ENCODE measurements around the gene PHKB.

PHKB gene

GRCh38 chr16:47724115-47724785 lies 263.1 kb downstream of the PHKB start:
- no peak overlapping the region for H4K5ac ChIP-seq (ENCODE audit: low read length)
- no peak overlapping the region for H2BK120ac ChIP-seq (ENCODE audit: low read depth, low read length)
- no peaks in the 10 kb centered on the region for H3K27me3 ChIP-seq (ENCODE audit: insufficient read depth, low read length, poor library complexity)
- no peak overlapping the region for H3K18ac ChIP-seq (ENCODE audit: low read length)
- DNase-seq, result no peak
- no peaks in the 10 kb centered on the region for H3K79me2 ChIP-seq (ENCODE audit: control insufficient read depth, insufficient read depth, low read length)
- no peak overlapping the region for H3K27ac ChIP-seq (ENCODE audit: low read depth, low read length)
- no peak overlapping the region for H3K4me2 ChIP-seq (ENCODE audit: low read length)
- H3K9ac ChIP-seq (ENCODE audit: low read length), result no peak overlapping the region
- no peaks in the 10 kb centered on the region for H3K36me3 ChIP-seq (ENCODE audit: control insufficient read depth, insufficient read depth, low read length)
- no peak overlapping the region for H4K8ac ChIP-seq (ENCODE audit: low read depth, low read length)
- H3K79me1 ChIP-seq (ENCODE audit: low read length), result no peaks in the 10 kb centered on the region
- no peak overlapping the region for H3K56ac ChIP-seq (ENCODE audit: low read length)
- no peak overlapping the region for H2BK5ac ChIP-seq (ENCODE audit: low read length)
- H3K23ac ChIP-seq (ENCODE audit: low read length), result no peak overlapping the region
- H2BK15ac ChIP-seq (replicated peaks; ENCODE audit: low read depth), result no peak overlapping the region
- no CpG with 5 or more reads among the region's 5 CpGs for WGBS (ENCODE audit: extremely low coverage, insufficient coverage, low lambda C conversion rate)
- H3K4me3 ChIP-seq (ENCODE audit: low read length), result no peak overlapping the region
- no peak overlapping the region for H2AK5ac ChIP-seq (ENCODE audit: low read length)
- no peaks in the 10 kb centered on the region for H3K4me1 ChIP-seq (ENCODE audit: control insufficient read depth, low read depth, low read length)
- H3K4ac ChIP-seq (ENCODE audit: low read depth, low read length), result no peak overlapping the region

GRCh38 chr16:47725188-47725695 lies 264.1 kb downstream of the PHKB start:
- no peak overlapping the region for H3K18ac ChIP-seq (ENCODE audit: low read length)
- WGBS (ENCODE audit: extremely low coverage, insufficient coverage, low lambda C conversion rate), result no CpG with 5 or more reads among the region's 9 CpGs
- H3K36me3 ChIP-seq (ENCODE audit: control insufficient read depth, insufficient read depth, low read length), result no peaks in the 10 kb centered on the region

GRCh38 chr16:47726031-47726675 lies 265.0 kb downstream of the PHKB start:
- H3K4me3 ChIP-seq (ENCODE audit: low read length), result no peak overlapping the region
- no CpG with 5 or more reads among the region's 8 CpGs for WGBS (ENCODE audit: extremely low coverage, insufficient coverage, low lambda C conversion rate)
- no peak overlapping the region for H3K23ac ChIP-seq (ENCODE audit: low read length)
- H3K9ac ChIP-seq (ENCODE audit: low read length), result no peak overlapping the region
- H3K4ac ChIP-seq (ENCODE audit: low read depth, low read length), result no peak overlapping the region
- no peak overlapping the region for H3K4me2 ChIP-seq (ENCODE audit: low read length)
- H3K27me3 ChIP-seq (ENCODE audit: insufficient read depth, low read length, poor library complexity), result no peaks in the 10 kb centered on the region
- no peak overlapping the region for H2AK5ac ChIP-seq (ENCODE audit: low read length)
- H4K5ac ChIP-seq (ENCODE audit: low read length), result no peak overlapping the region
- no peak overlapping the region for H3K56ac ChIP-seq (ENCODE audit: low read length)
- H3K36me3 ChIP-seq (ENCODE audit: control insufficient read depth, insufficient read depth, low read length), result no peaks in the 10 kb centered on the region
- H3K4me1 ChIP-seq (ENCODE audit: control insufficient read depth, low read depth, low read length), result no peaks in the 10 kb centered on the region
- H3K27ac ChIP-seq (ENCODE audit: low read depth, low read length), result no peak overlapping the region
- H2BK5ac ChIP-seq (ENCODE audit: low read length), result no peak overlapping the region
- H2BK15ac ChIP-seq (replicated peaks; ENCODE audit: low read depth), result no peak overlapping the region
- no peaks in the 10 kb centered on the region for H3K79me1 ChIP-seq (ENCODE audit: low read length)
- H3K79me2 ChIP-seq (ENCODE audit: control insufficient read depth, insufficient read depth, low read length), result no peaks in the 10 kb centered on the region
- H3K18ac ChIP-seq (ENCODE audit: low read length), result no peak overlapping the region
- H4K8ac ChIP-seq (ENCODE audit: low read depth, low read length), result no peak overlapping the region
- no peak overlapping the region for H2BK120ac ChIP-seq (ENCODE audit: low read depth, low read length)
- peak; percentile 55 for DNase-seq

More at GRCh38 chr16:47725188-47725695, 264.1 kb downstream of the PHKB start:
- Histone ChIP-seq H2BK15ac (replicated peaks; ENCODE audit: low read depth) (no peak overlapping the region), H2BK5ac (ENCODE audit: low read length) (no peak overlapping the region), H3K9ac (ENCODE audit: low read length) (no peak overlapping the region), H4K8ac (ENCODE audit: low read depth, low read length) (no peak overlapping the region), H3K4me2 (ENCODE audit: low read length) (no peak overlapping the region), H3K23ac (ENCODE audit: low read length) (no peak overlapping the region), H3K4me1 (ENCODE audit: control insufficient read depth, low read depth, low read length) (no peaks in the 10 kb centered on the region), H3K27me3 (ENCODE audit: insufficient read depth, low read length, poor library complexity) (no peaks in the 10 kb centered on the region), H3K56ac (ENCODE audit: low read length) (no peak overlapping the region), H4K5ac (ENCODE audit: low read length) (no peak overlapping the region), H3K79me2 (ENCODE audit: control insufficient read depth, insufficient read depth, low read length) (no peaks in the 10 kb centered on the region), H2BK120ac (ENCODE audit: low read depth, low read length) (no peak overlapping the region), H3K4ac (ENCODE audit: low read depth, low read length) (peak overlapping the region; percentile 20), H3K27ac (ENCODE audit: low read depth, low read length) (no peak overlapping the region), H3K4me3 (ENCODE audit: low read length) (no peak overlapping the region), H3K79me1 (ENCODE audit: low read length) (no peaks in the 10 kb centered on the region), H2AK5ac (ENCODE audit: low read length) (peak overlapping the region; percentile 47)
- no peak for DNase-seq

GRCh38 chr16:47727131-47727530 lies 266.0 kb downstream of the PHKB start:
- Histone ChIP-seq H3K18ac (ENCODE audit: low read length) (no peak overlapping the region), H3K27ac (ENCODE audit: low read depth, low read length) (no peak overlapping the region), H4K8ac (ENCODE audit: low read depth, low read length) (no peak overlapping the region), H2AK5ac (ENCODE audit: low read length) (no peak overlapping the region), H2BK120ac (ENCODE audit: low read depth, low read length) (no peak overlapping the region), H4K5ac (ENCODE audit: low read length) (no peak overlapping the region), H3K4me1 (ENCODE audit: control insufficient read depth, low read depth, low read length) (no peaks in the 10 kb centered on the region), H3K23ac (ENCODE audit: low read length) (no peak overlapping the region), H3K4me3 (ENCODE audit: low read length) (no peak overlapping the region), H3K4me2 (ENCODE audit: low read length) (no peak overlapping the region), H2BK15ac (replicated peaks; ENCODE audit: low read depth) (no peak overlapping the region), H3K56ac (ENCODE audit: low read length) (no peak overlapping the region), H3K4ac (ENCODE audit: low read depth, low read length) (no peak overlapping the region), H3K9ac (ENCODE audit: low read length) (no peak overlapping the region), H3K79me1 (ENCODE audit: low read length) (no peaks in the 10 kb centered on the region), H3K36me3 (ENCODE audit: control insufficient read depth, insufficient read depth, low read length) (no peaks in the 10 kb centered on the region), H3K79me2 (ENCODE audit: control insufficient read depth, insufficient read depth, low read length) (no peaks in the 10 kb centered on the region), H2BK5ac (ENCODE audit: low read length) (no peak overlapping the region), H3K27me3 (ENCODE audit: insufficient read depth, low read length, poor library complexity) (no peaks in the 10 kb centered on the region)
- no CpG with 5 or more reads among the region's 6 CpGs for WGBS (ENCODE audit: extremely low coverage, insufficient coverage, low lambda C conversion rate)
- no peak for DNase-seq

- Histone ChIP-seq H3K79me2 (ENCODE audit: control insufficient read depth, insufficient read depth, low read length) (no peaks in the 10 kb centered on the region), H3K4me1 (ENCODE audit: control insufficient read depth, low read depth, low read length) (no peaks in the 10 kb centered on the region), H2AK5ac (ENCODE audit: low read length) (no peak overlapping the region), H4K8ac (ENCODE audit: low read depth, low read length) (no peak overlapping the region), H2BK120ac (ENCODE audit: low read depth, low read length) (no peak overlapping the region), H3K27me3 (ENCODE audit: insufficient read depth, low read length, poor library complexity) (no peaks in the 10 kb centered on the region), H3K27ac (ENCODE audit: low read depth, low read length) (no peak overlapping the region), H3K79me1 (ENCODE audit: low read length) (no peaks in the 10 kb centered on the region), H2BK15ac (replicated peaks; ENCODE audit: low read depth) (no peak overlapping the region), H3K4me3 (ENCODE audit: low read length) (no peak overlapping the region), H3K56ac (ENCODE audit: low read length) (no peak overlapping the region), H3K4ac (ENCODE audit: low read depth, low read length) (no peak overlapping the region), H3K36me3 (ENCODE audit: control insufficient read depth, insufficient read depth, low read length) (no peaks in the 10 kb centered on the region), H3K4me2 (ENCODE audit: low read length) (no peak overlapping the region), H4K5ac (ENCODE audit: low read length) (no peak overlapping the region), H3K23ac (ENCODE audit: low read length) (no peak overlapping the region), H3K9ac (ENCODE audit: low read length) (no peak overlapping the region), H2BK5ac (ENCODE audit: low read length) (no peak overlapping the region), H3K18ac (ENCODE audit: low read length) (no peak overlapping the region)
- WGBS (ENCODE audit: extremely low coverage, insufficient coverage, low lambda C conversion rate), result no CpG with 5 or more reads among the region's 3 CpGs
- DNase-seq, result no peak
These were observed 267.1 kb downstream of the PHKB start for GRCh38 chr16:47728205-47728604.

Data from mesendoderm (in vitro differentiated cells).